Breast epithelium (tissue), 4 donors: ENCODE measurements around the gene RFC5. TPM values are rescaled to one million over a fixed set of nuclear protein-coding genes. Genes with fewer than 3 reads are reported as not detected.
"Not testable (repeated sequence)": the region's sequence is repeated elsewhere in the genome, so short reads cannot be mapped to it uniquely, and the experiment has no call there.

Experiments
- DNase-seq, 2 donors: peaks; one replicate each; pipeline ENCODE4 v3.0.0-alpha.2; 2019; ENCODE audit warnings: low spot score in 2 of 2
- H3K27ac ChIP-seq, 2 donors: fragments of 200-600 bp; sonication (generic) in 1 of 2; one replicate each; pipeline ENCODE4 v1.5.1; 2016 to 2019; ENCODE audit warnings: mild to moderate bottlenecking in 1 of 2
- H3K27me3 ChIP-seq, 2 donors: fragments of 200-600 bp; sonication (generic) in 1 of 2; one replicate each; pipeline versions ENCODE4 v1.5.1 to v1.6.0; 2017 to 2019; ENCODE audit warnings: control low read depth in 1 of 2, mild to moderate bottlenecking in 1 of 2
- H3K36me3 ChIP-seq: fragments of 200-600 bp; one replicate; pipeline ENCODE4 v1.5.1; 2019
- H3K4me1 ChIP-seq, 2 donors: fragments of 200-600 bp; sonication (generic); one replicate each; pipeline ENCODE4 v1.5.1; 2016 to 2019; ENCODE audit warnings: control low read depth in 1 of 2
- H3K4me3 ChIP-seq, 3 donors: fragments of 200-600 bp; sonication (generic); 1 replicate in 2 of 3; 2 replicates in 1 of 3; pipeline ENCODE4 v1.5.1; 2016 to 2019; ENCODE audit warnings: mild to moderate bottlenecking in 3 of 3, moderate library complexity in 2 of 3
- H3K9me3 ChIP-seq, 2 donors: fragments of 200-600 bp; sonication (generic) in 1 of 2; one replicate each; pipeline ENCODE4 v1.5.1; 2016 to 2019; ENCODE audit warnings: control low read depth in 1 of 2
- CTCF ChIP-seq, 3 donors: fragments of 450-650 bp; IDR thresholded peaks; one replicate each; pipeline ENCODE4 v1.5.1; 2016 to 2017; ENCODE audit warnings: antibody characterized with exemption in 3 of 3, mild to moderate bottlenecking in 3 of 3, moderate library complexity in 3 of 3
- POLR2A ChIP-seq: fragments of 450-650 bp; IDR thresholded peaks from one replicate; pipeline ENCODE4 v1.6.1; 2016; ENCODE audit warnings: antibody characterized with exemption, mild to moderate bottlenecking, moderate library complexity
- POLR2AphosphoS5 ChIP-seq, 3 donors: sonication (generic); formaldehyde crosslinking; IDR thresholded peaks; one replicate each; pipeline ENCODE4 v1.6.1; 2017; ENCODE audit warnings: antibody characterized with exemption in 3 of 3
- intact Hi-C: fragments of 100-400 bp; cut with DNase I; formaldehyde crosslinking; loops from one replicate; pipeline ENCODE4 v1.15.1; 2023; ENCODE audit warnings: low total_unique reads
- total RNA-seq, 3 donors: library from RNA; depleted of rRNA; stranded (reverse); fragments of >200 nt; gene quantifications; one replicate each; pipeline ENCODE4 v1.1.0, GENCODE V29; 2016

The RFC5 gene
- total RNA-seq, 3 donors from 2014 or later, result 9.3 to 19.3 (median 16.1) TPM

GRCh38 chr12:118015306-118015705, 1.2 kb upstream of the RFC5 start:
- Histone ChIP-seq H3K36me3 (no peaks in the 10 kb centered on the region), H3K27me3 (no peaks in the 10 kb centered on the region), H3K27ac (no peak overlapping the region), H3K4me1 (no peaks in the 10 kb centered on the region), H3K9me3 (no peaks in the 10 kb centered on the region), H3K4me3 (no peak overlapping the region)
- TF ChIP-seq CTCF (IDR thresholded peaks at IDR 0.05) (no peak), POLR2A (no peak), POLR2AphosphoS5 (IDR thresholded peaks at IDR 0.05) (no peak)
- intact Hi-C loops, result no loop called here
- DNase-seq, result no peak

- no peak for DNase-seq
- H3K4me1 ChIP-seq, result no peaks in the 10 kb centered on the region
- H3K4me3 ChIP-seq, result peak overlapping the region; percentile 94 to 95 (median 94)
- H3K27ac ChIP-seq, result no peak overlapping the region
- intact Hi-C loops, result no loop called here
- H3K9me3 ChIP-seq, result no peaks in the 10 kb centered on the region
- TF ChIP-seq POLR2A (no peak), POLR2AphosphoS5 (IDR thresholded peaks at IDR 0.05) (no peak), CTCF (IDR thresholded peaks at IDR 0.05) (no peak)
- no peaks in the 10 kb centered on the region for H3K36me3 ChIP-seq
- no peaks in the 10 kb centered on the region for H3K27me3 ChIP-seq
These were observed 559 bp upstream of the RFC5 start for GRCh38 chr12:118015944-118016343.

GRCh38 chr12:118017926-118018325, 1.4 kb downstream of the RFC5 start:
- Histone ChIP-seq H3K27ac (no peak overlapping the region), H3K4me1 (no peaks in the 10 kb centered on the region), H3K36me3 (no peaks in the 10 kb centered on the region), H3K9me3 (no peaks in the 10 kb centered on the region), H3K4me3 (no peak overlapping the region), H3K27me3 (no peaks in the 10 kb centered on the region)
- intact Hi-C loops, result no loop called here
- no peak for DNase-seq
- TF ChIP-seq POLR2A (no peak), POLR2AphosphoS5 (IDR thresholded peaks at IDR 0.05) (no peak), CTCF (IDR thresholded peaks at IDR 0.05) (no peak)

GRCh38 chr12:118020036-118020435, 3.5 kb downstream of the RFC5 start:
- Histone ChIP-seq H3K9me3 (no peaks in the 10 kb centered on the region), H3K27me3 (no peaks in the 10 kb centered on the region), H3K36me3 (no peaks in the 10 kb centered on the region), H3K4me1 (no peaks in the 10 kb centered on the region), H3K27ac (no peak overlapping the region), H3K4me3 (no peak overlapping the region)
- intact Hi-C loops, result no loop called here
- DNase-seq, result no peak
- TF ChIP-seq CTCF (IDR thresholded peaks at IDR 0.05) (no peak), POLR2A (no peak), POLR2AphosphoS5 (IDR thresholded peaks at IDR 0.05) (no peak)

- H3K27me3 ChIP-seq, H3K36me3 ChIP-seq, intact Hi-C loops, H3K9me3 ChIP-seq, H3K27ac ChIP-seq, DNase-seq, H3K4me1 ChIP-seq, H3K4me3 ChIP-seq: not testable (repeated sequence)
These were observed 5.7 kb downstream of the RFC5 start for GRCh38 chr12:118022097-118022727.

GRCh38 chr12:118022728-118023109, 6.2 kb downstream of the RFC5 start:
- TF ChIP-seq POLR2A (no peak), POLR2AphosphoS5 (IDR thresholded peaks at IDR 0.05) (no peak), CTCF (IDR thresholded peaks at IDR 0.05) (no peak)
- Histone ChIP-seq H3K4me1 (no peaks in the 10 kb centered on the region), H3K27me3 (no peaks in the 10 kb centered on the region), H3K36me3 (no peaks in the 10 kb centered on the region), H3K27ac (no peak overlapping the region), H3K4me3 (no peak overlapping the region), H3K9me3 (no peaks in the 10 kb centered on the region)
- DNase-seq, result no peak
- intact Hi-C loops, result no loop called here
